Stimulated activated CD8-positive, alpha-beta memory T cell treated with anti-CD3 and anti-CD28 coated beads, Interleukin-4, amount 100 ng/mL, for 1 hour (primary cell): Measurements from ENCODE around the gene TCEANC.
"Not testable (repeated sequence)": the region's sequence is repeated elsewhere in the genome, so short reads cannot be mapped to it uniquely, and the experiment has no call there.

Source experiments
- DNase-seq, 2 donors: peaks; one replicate each; pipeline ENCODE4 v3.0.0-alpha.2; 2020; ENCODE audit warnings: low read depth in 2 of 2, low spot score in 1 of 2

The TCEANC gene, protein sequence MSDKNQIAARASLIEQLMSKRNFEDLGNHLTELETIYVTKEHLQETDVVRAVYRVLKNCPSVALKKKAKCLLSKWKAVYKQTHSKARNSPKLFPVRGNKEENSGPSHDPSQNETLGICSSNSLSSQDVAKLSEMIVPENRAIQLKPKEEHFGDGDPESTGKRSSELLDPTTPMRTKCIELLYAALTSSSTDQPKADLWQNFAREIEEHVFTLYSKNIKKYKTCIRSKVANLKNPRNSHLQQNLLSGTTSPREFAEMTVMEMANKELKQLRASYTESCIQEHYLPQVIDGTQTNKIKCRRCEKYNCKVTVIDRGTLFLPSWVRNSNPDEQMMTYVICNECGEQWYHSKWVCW

DNA sequence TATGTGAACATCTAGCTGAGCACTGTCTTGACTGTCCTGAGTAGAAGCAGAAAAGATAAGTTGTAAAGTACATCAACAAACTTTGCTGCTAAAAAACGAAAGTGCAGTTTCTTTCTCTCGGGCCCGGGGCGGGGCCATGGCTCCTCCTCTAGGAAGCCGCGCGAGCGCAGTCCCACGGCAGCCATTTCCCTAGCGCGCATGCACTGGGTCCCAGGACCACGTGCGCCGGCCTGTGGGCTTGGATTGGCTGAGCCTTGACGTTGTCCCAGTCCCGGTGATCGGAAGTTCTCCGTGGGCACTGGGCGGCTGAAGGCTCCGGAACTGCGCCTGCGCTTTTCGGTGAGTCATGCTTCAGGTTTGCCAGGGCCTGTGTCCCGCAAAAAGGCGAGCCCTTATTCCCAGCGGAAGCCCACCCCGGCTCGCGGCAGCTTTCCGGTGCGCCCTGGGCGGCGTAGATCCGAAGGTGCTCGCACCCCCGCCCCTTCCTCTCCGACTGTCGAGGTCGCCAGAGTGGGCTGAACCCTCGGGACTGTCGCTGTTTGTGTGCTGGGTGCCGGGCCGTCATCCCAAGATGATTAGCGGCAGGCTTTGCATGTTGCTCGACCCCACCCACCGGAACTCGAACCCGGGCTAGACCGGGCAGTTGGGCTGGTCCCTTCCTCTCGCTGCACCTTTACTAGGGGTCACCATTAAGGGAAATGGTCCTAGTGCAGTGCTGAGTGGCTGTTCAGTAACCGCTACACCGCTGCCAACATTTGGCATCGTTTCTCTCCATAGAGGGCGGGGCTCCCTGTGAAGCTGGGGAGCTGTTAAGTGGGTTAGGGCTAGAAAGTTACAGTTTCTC lies at the start of gene TCEANC:
Gene TCEANC (plus strand): TSS at position 292 of the 844 bp plus-strand sequence. CDS start 9,368 bp downstream, outside the sequence.
- peak; percentile 84 to 93 for DNase-seq

DNA sequence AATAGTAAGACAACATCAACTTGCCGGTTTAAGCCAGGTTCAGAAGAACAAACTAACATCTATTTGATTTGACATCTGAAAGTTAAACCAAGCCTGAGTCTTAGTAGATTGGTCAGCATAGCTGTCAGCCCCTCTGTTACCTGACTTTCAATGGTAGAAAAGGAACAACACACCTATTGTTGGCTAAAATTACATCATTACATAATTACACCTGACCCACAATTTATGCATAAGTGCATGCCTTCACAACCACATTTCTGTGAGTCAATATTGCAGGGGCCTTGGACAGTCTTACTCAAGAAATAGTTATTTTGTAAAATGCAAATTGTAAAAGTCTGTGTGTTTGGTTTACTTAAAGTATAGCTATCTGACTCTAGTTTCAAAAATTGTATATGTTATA lies 47.3 kb upstream of the TCEANC start:
- DNase-seq: no peak

DNA sequence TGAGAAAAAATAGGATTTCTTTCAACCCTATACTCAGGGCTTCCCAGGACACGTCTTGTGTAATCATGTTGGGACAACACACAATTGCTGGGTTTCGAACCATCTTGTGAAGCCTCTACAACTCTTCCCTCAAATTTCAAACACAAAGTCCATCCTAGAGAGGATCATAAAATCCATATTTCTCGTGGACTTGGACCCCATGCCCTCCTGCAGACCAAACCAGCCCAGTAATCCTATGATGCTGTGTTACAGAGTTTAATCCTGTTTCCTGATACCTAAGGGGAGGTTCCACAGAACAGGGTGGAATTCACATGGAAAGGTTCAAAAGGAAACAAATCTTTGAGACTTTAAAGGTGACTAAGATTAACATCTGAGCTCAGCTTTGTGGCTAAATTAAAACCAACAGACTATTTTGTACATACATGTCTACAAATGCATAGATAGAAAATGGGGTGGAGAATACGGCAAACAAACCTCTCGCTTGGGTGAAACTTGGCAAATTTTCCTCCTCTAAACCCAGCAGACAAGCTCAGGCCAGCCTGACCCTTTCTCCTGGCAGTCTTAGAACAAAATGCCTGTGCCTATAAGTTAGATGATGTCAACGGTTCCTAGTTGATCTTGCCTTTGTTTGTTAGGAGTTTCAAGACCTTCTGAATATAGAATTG lies 45.5 kb upstream of the TCEANC start:
- DNase-seq: no peak

DNA sequence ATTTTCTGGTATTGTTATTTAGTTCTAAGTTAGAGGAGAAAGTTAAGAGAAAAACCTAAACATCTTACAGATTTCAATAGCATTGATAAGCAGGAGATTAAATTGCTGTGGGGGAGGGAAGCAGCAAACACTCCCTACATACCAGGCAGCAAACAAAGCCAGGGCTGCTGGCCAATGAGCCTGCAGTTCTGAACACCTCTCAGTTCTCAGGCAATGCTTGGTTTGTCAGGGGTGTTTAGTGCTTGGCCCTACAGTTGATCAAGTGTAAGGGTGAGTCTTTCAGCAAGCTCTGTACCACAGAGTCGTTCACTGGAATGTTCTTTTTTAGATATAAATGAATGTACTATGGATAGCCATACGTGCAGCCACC lies 45.0 kb upstream of the TCEANC start:
- no peak for DNase-seq

DNA sequence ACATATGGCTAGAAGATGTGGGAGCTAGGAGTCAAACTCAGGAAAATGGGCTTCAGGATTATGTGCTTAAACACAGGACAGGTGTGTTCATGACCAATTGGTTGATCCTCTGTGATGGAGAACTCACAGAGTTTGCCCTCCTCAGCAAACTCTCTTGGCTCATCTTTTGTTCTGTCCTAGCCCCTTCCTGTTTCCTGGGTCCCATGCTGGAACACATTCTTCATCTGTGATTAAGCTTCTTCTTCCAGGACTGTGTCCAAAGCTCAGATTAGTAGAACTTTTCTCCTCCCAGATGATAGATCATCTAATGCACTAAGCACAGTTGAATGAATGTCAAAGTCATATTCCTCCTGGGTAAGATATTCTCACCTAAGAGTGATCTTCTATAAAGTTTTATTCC lies 38.8 kb upstream of the TCEANC start:
- no peak for DNase-seq

DNA sequence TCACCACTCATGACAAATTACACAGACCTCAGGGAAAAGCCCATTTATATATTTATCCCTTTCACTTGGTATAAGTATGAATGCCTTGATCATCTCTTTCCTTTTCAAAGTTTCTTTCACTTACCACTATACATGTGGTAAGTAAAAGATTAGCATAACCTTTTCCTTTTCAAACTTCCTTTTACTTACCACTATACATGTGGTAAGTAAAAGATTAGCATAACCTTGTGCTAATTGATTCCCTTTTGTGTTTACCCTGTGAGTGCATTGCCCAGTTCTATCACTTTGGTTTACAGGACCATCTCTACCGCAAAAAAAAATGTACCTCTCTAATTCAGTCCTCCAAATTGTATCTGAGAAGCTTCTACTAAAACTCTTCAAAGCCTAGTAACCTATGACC lies 32.7 kb upstream of the TCEANC start:
- no peak for DNase-seq

DNA sequence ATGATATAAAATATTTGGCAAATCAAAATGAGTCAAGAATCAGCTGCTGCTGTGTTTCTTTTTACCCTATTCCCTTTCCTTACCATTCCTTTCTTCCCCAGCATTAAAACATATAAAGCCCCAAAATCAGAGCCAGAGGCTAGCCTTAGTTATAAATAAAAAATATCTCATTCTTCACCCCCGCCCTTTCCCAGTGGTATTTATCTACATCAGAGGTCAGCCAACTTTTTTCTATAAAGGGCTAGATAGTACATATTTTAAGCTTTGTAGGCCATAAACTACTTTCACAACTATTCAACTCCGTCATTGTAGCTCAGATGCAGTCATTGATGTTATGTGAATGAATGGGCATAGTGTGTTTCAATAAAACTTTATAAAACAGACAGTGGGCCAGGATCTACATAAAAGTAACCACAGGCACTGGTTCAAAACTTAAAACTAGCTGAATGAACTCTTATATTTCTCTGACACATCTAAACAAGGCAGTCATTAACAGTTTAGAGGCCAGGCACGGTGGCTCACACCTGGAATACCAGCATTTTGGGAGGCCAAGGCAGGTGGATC lies 30.5 kb upstream of the TCEANC start:
- no peak for DNase-seq

DNA sequence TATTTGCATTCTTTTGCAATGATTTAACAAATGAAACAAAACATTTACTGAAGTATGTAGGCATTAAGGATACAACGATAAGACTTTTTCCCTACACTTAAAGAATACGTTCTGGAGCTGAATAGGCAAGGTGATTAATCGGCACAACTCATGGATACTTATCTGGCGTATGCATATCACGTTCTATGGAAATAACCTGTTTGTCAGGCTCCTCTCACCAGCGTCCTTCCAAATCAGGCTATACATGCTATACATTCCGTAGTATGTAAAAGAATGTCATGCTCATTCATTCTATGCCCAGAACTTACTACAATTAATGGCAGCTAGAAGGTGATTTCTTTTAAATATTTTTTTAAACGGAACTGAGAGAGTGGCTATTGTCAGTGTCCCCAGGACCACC lies 25.6 kb upstream of the TCEANC start:
- no peak for DNase-seq

DNA sequence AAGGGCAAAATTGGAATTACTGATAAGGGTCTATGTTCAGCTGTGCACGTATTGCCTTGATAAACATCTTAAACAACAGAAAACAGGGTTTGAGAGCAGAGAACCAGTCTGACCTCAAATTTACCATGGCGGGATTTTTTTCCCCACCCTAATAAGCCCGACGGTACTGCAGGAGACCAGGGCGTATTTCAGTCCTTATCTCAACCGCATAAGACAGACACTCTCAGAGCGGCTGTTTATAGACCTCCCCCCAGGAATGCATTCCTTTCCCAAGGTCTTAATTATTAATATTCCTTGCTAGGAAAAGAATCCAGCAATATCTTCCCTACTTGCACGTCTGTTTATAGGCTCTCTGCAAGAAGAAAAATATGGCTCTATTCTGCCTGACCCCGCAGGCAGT lies 15.7 kb upstream of the TCEANC start:
- DNase-seq: not testable (repeated sequence)

DNA sequence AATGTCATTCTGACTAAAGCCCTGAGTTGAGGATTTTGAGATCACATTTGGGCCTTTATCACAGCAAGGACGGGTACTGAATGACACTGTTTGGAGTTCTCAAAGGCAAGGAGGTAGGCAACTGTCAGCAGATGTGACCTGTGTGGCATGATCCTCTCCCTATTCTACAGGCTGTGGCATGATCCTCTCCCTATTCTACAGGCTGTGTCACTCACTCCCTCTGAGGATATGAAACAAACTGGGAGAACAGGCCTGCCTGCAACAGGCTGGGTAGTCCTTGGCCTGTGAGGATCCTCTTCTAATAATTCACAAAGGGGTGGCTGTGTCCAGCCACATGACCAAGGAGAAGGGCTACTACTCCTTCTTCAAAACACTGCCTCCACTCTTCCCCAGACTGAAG lies 14.9 kb upstream of the TCEANC start:
- no peak for DNase-seq

DNA sequence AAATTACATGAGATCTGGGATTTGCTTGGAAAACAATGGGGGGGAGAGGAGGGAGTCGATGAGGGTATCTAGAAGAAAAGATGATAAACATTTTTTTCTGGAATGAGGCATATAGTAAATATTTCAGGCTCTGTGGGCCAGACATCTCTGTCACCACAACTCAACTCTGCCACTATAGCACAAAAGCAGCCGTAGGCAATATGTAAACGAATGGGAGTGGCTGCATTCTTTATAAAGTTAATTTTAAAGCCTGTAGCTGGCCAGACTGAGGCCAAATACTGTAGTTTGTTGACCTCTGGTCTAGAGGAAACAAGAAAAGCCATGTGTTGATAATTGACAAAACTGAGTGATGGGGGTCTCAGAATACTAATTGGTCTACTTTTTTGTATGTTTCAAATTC lies 14.1 kb upstream of the TCEANC start:
- DNase-seq: no peak

DNA sequence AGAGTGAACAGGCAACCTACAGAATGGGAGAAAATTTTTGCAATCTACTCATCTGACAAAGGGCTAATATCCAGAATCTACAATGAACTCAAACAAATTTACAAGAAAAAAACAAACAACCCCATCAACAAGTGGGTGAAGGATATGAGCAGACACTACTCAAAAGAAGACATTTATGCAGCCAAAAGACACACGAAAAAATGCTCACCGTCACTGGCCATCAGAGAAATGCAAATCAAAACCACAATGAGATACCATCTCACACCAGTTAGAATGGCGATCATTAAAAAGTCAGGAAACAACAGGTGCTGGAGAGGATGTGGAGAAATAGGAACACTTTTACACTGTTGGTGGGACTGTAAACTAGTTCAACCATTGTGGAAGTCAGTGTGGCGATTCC lies 11.3 kb upstream of the TCEANC start:
- not testable (repeated sequence) for DNase-seq

DNA sequence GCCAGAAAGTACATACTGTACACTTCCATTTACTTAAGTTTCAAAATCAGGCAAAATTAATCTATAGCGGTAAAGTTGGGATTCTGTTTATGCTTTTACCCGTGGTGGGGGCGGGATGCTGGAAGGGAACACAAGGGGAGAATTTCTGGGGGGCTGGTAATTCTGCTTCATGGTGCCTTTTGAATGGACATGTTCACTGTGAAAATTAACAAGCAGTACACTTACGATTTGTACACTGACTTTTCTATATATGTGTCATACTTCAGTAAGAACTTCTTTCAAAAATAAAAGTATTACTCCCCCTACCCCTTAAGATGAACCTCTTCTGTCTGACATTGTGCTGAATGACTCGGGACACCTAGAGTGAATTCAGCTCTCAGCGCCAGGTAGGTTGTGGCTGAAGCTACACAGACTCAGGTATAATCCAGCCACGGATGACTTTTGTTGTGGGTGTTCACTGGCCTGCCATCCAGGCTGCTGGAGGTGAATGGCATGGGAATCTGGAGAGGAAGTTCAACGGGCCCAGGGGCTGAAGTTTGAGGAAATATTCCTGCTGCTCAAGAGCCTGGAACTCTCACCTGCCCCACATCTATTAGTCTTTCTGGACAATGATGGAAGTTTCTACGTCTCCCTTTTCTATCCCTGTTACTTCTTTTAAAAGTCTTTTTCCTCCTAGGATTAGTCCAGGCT lies 7.3 kb upstream of the TCEANC start:
- DNase-seq: no peak

DNA sequence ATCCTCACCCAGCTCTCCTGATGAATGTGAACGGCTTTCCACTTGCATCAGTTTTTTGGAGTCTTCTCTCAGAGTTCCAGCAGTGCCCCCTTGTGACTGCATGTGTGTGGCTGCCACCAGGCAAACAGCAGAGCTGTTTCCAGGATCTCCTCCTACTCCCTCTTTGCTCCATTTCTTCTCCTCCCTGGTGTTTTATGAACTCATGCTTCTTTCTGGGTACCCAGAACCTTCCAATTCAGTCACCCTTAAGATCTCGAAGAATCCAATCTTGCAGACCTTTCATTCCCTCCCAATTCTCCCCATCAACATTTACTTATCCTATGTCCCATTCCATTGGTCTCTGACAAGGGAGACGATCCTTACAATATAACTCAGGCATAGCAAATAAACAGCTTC lies 6.8 kb upstream of the TCEANC start:
- DNase-seq: peak in 1 of 2 donors; percentile 1

DNA sequence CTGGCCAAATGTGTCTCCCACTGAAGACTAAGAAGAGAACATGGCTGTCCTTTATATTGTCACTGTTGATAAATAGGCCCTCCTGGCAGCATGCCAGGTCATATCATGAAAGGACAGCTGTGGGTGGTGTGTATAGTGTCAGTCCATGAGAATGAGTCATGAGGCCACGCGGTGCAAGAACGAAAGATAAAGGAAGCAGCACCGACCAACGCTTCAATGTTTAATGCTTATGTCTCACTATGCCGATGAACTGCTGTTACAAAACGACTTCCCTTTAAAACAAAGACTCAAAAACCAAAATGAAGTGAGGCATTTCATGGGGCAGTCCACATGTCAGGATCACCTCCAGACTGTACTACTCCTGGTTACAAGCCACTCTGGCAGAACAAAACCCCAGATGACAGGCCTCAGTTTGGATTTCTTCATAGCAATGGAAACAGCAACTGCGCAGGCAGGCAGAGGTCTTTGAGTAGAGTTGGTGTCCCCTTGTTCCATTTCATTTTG lies 5.2 kb upstream of the TCEANC start:
- DNase-seq: peak in 1 of 2 donors; percentile 28

DNA sequence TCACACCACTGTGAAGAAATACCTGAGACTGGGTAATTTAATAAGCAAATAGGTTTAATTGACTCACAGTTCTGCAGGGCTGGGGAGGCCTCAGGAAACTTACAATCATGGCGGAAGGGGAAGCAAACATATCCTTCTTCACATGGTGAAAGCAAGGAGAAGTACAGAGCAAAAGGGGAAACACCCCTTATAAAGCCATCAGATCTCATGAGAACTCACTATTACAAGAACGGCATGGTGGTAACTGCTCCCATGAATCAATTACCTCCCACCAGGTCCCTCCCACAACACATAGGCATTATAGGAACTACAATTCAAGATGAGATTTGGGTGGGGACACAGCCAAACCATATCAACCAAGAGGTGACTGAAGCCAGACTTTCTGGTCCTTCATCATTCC lies 4.6 kb upstream of the TCEANC start:
- not testable (repeated sequence) for DNase-seq

DNA sequence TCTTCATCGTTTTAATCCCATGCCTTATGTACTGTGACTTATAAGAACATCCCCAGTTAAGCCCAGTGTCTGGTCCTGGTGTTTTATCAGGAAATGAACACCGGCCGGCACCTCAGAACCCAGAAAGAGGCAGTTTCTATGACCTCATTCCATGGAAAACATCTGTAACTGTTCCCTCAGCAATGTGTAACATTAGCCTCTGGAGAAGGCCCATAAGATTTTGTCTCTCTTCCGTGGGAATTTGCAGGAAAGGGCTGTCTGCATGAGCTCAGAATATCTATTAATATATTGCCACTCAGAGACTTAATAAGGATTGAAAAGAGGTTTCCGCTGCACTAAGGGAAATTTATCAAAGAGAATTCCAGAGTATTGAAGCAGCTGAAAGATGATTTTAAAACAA lies 3.1 kb upstream of the TCEANC start:
- no peak for DNase-seq

DNA sequence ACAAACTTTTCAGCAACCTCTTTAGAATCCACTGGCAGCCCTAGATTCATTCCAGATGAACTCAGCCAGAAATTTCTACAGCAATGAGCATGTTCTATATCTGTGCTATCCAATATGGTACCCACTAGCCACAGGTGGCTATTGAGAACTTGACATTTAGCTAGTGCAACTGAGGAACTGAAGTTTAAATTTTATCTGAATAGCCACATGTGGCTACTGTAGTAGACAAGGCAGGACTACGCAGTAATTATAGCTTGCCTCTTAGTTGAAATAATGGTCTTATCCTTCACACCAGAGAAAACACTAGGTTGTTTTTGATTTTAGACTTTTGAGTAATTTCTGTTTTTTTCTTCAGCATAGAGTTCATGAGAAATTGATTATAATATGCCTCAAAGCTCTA lies 2.6 kb upstream of the TCEANC start:
- DNase-seq: no peak

DNA sequence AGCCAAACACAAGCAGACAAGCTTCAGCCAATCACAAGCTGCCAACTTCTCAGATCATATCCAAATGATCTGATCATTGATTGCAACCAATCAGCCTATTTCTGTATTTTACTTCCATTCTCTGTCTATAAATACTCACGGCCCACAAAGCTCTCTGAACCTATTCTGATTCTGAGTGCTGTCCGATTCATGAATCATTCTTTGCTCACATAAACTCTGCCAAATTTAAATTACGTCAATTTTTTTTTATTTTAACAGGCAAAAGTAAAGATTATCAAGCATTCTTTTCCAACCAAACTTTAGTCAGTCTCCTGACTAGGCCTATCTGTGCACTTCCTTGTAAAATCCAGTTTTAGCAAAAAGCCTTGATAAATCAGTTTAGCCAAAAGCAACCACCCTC lies 1.8 kb upstream of the TCEANC start:
- DNase-seq: no peak

DNA sequence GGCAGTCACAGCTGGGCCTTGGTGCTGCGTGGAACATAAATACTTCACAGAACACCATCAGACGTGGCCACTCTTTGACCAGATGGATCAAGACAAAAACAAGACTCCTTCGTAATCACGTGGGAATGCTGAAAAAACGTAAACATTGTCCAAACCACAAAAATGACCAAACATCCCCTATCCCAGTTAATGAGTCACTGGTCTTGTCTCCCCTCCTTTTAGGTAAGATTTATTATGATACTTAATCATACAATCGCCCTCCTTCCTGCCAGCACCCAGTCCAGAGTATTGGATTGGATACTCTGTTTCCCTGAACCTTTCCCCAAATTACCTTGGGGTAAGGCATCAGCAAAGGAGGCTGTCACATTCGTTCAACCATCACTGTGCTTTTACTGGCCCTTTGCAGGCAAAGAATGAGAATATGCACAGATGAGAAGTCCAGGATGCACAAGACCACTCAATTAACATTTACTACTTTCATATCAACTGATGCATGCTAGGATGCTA lies 601 bp upstream of the TCEANC start:
- DNase-seq: no peak

DNA sequence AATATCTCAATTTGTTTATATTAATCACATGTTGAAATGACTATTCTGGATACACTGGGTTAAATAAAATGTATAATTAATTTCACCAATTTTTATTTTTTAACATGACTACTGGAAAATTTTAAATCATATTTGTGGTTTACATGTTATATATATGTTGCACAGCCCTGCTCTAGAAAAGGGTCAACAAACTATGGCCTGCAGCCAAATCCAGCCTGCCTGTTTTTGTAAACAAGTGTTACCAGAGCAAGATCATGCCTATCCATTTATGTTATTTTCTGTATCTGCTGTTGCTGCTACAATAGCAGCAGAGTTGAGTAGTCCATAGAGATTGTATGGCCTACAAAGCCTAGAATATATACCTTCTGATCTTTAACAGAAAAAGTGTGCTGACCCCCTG lies 1.2 kb downstream of the TCEANC start:
- no peak for DNase-seq
